Measurements from ENCODE around the gene RPL13A.

RPL13A gene

DNA sequence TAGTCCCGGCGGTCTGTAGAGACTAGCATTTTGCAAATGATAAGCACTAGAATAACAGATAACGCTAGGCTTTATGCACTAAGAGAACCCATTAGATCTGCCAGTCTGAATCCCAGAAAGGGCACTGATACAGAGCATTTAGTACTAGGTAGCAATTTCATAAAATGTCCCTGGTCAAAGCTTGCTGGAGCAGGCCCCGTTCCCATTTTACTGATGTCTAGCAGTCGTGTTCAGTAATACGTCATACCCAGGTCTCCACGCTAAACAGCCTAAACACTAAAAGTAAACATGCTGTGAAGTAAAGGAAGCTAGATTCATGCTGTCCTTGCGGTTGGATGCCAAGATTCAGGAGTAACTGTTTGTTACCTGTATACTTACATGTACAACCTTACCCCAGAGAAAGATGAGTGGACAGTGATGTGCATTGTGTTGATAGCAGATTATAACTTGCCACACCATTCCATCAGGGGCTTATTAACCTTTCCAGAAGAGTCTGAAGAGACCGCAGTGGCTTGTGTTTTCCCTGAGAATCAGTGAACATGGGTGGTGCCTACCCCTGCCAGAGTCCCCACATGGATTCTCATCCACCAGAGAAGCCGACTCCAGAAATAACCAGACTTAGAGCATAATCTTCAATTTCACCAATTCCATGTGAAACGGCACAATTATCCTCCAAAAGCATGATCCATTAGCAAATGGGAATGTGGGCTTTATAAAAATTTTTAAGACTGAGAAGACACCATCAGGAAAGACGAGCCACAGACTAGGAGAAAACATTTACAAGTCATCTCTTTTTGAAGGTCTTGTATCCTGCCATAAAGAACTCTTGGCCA is 5.4 kb downstream of the RPL13A start:
- ATAC-seq: no peak
- TF ChIP-seq TCF4 (CRISPR knock-in tag; IDR thresholded peaks at IDR 0.05; ENCODE audit: borderline replicate concordance): no peak
- no peak for TF ChIP-seq ARNTL (CRISPR knock-in tag; IDR thresholded peaks at IDR 0.05; ENCODE audit: borderline replicate concordance, low read depth)
- TF ChIP-seq TOX (CRISPR knock-in tag; IDR thresholded peaks at IDR 0.05; ENCODE audit: borderline replicate concordance): 0 out of 2 replicates have a peak, but pooled peaks have one; percentile 10
- TF ChIP-seq, protein P1, sequence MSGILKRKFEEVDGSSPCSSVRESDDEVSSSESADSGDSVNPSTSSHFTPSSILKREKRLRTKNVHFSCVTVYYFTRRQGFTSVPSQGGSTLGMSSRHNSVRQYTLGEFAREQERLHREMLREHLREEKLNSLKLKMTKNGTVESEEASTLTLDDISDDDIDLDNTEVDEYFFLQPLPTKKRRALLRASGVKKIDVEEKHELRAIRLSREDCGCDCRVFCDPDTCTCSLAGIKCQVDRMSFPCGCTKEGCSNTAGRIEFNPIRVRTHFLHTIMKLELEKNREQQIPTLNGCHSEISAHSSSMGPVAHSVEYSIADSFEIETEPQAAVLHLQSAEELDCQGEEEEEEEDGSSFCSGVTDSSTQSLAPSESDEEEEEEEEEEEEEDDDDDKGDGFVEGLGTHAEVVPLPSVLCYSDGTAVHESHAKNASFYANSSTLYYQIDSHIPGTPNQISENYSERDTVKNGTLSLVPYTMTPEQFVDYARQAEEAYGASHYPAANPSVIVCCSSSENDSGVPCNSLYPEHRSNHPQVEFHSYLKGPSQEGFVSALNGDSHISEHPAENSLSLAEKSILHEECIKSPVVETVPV (CRISPR knock-in tag; IDR thresholded peaks at IDR 0.05): no peak; the same call in 1 of the 2 replicates
- TF ChIP-seq GLIS3 (CRISPR knock-in tag; IDR thresholded peaks at IDR 0.05): peak; percentile 80
- TF ChIP-seq, protein P2, sequence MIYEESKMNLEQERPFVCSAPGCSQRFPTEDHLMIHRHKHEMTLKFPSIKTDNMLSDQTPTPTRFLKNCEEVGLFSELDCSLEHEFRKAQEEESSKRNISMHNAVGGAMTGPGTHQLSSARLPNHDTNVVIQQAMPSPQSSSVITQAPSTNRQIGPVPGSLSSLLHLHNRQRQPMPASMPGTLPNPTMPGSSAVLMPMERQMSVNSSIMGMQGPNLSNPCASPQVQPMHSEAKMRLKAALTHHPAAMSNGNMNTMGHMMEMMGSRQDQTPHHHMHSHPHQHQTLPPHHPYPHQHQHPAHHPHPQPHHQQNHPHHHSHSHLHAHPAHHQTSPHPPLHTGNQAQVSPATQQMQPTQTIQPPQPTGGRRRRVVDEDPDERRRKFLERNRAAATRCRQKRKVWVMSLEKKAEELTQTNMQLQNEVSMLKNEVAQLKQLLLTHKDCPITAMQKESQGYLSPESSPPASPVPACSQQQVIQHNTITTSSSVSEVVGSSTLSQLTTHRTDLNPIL (CRISPR knock-in tag; IDR thresholded peaks at IDR 0.05; ENCODE audit: low read depth): peak; percentile 75
- TF ChIP-seq ESRRG (CRISPR knock-in tag; IDR thresholded peaks at IDR 0.05): peak; percentile 80; the same call in 1 of the 2 replicates
- 0 out of 2 replicates have a peak, but pooled peaks have one; percentile 32 for TF ChIP-seq ZC3H10 (CRISPR knock-in tag; IDR thresholded peaks at IDR 0.05)
- no peak for TF ChIP-seq SNAI2 (CRISPR knock-in tag; IDR thresholded peaks at IDR 0.05)
- TF ChIP-seq ZFP30 (CRISPR knock-in tag; IDR thresholded peaks at IDR 0.05): peak; percentile 9; the same call in 1 of the 2 replicates
- no peak for TF ChIP-seq ISL1 (CRISPR knock-in tag; IDR thresholded peaks at IDR 0.05)
- no peak; the same call in 1 of the 2 replicates for TF ChIP-seq RARB (CRISPR knock-in tag; IDR thresholded peaks at IDR 0.05)
- TF ChIP-seq, protein P3, sequence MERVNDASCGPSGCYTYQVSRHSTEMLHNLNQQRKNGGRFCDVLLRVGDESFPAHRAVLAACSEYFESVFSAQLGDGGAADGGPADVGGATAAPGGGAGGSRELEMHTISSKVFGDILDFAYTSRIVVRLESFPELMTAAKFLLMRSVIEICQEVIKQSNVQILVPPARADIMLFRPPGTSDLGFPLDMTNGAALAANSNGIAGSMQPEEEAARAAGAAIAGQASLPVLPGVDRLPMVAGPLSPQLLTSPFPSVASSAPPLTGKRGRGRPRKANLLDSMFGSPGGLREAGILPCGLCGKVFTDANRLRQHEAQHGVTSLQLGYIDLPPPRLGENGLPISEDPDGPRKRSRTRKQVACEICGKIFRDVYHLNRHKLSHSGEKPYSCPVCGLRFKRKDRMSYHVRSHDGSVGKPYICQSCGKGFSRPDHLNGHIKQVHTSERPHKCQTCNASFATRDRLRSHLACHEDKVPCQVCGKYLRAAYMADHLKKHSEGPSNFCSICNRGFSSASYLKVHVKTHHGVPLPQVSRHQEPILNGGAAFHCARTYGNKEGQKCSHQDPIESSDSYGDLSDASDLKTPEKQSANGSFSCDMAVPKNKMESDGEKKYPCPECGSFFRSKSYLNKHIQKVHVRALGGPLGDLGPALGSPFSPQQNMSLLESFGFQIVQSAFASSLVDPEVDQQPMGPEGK (CRISPR knock-in tag; IDR thresholded peaks at IDR 0.05; ENCODE audit: borderline replicate concordance): no peak
- no peak for TF ChIP-seq PPARA (CRISPR knock-in tag; IDR thresholded peaks at IDR 0.05; ENCODE audit: borderline replicate concordance)
- TF ChIP-seq, protein P4, sequence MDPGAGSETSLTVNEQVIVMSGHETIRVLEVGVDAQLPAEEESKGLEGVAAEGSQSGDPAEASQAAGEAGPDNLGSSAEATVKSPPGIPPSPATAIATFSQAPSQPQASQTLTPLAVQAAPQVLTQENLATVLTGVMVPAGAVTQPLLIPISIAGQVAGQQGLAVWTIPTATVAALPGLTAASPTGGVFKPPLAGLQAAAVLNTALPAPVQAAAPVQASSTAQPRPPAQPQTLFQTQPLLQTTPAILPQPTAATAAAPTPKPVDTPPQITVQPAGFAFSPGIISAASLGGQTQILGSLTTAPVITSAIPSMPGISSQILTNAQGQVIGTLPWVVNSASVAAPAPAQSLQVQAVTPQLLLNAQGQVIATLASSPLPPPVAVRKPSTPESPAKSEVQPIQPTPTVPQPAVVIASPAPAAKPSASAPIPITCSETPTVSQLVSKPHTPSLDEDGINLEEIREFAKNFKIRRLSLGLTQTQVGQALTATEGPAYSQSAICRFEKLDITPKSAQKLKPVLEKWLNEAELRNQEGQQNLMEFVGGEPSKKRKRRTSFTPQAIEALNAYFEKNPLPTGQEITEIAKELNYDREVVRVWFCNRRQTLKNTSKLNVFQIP (CRISPR knock-in tag; IDR thresholded peaks at IDR 0.05; ENCODE audit: borderline replicate concordance, low read depth): 0 out of 2 replicates have a peak, but pooled peaks have one; percentile 13

DNA sequence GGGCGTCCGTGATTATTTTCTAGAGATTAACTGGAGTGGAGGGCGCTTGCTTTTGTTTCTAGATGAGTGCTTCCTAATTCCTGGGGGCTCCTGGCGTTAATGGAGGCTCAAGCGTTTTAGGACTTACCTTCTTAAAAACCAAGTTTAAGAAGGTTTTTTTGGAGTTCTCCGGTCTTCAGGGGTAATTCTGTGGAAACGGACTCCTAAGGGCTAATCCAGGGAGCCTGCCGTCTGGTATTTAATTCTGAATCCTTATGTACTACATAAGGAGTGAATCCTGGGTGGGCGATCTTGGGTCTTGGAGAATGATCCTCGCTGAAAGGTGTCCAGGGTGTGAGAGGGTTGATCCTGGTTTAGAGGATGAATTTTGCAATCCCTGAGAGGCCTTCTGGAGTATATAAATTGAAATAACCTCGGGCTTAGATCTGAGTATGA is 9.2 kb downstream of the RPL13A start:
- no peak for ATAC-seq
- TF ChIP-seq ZC3H10 (CRISPR knock-in tag; IDR thresholded peaks at IDR 0.05): no peak
- TF ChIP-seq ZNF8 (CRISPR knock-in tag; IDR thresholded peaks at IDR 0.05): no peak
- TF ChIP-seq ZFP3 (CRISPR knock-in tag; IDR thresholded peaks at IDR 0.05): no peak
- TF ChIP-seq, protein P2 (CRISPR knock-in tag; IDR thresholded peaks at IDR 0.05; ENCODE audit: low read depth): no peak
- TF ChIP-seq, protein P5, sequence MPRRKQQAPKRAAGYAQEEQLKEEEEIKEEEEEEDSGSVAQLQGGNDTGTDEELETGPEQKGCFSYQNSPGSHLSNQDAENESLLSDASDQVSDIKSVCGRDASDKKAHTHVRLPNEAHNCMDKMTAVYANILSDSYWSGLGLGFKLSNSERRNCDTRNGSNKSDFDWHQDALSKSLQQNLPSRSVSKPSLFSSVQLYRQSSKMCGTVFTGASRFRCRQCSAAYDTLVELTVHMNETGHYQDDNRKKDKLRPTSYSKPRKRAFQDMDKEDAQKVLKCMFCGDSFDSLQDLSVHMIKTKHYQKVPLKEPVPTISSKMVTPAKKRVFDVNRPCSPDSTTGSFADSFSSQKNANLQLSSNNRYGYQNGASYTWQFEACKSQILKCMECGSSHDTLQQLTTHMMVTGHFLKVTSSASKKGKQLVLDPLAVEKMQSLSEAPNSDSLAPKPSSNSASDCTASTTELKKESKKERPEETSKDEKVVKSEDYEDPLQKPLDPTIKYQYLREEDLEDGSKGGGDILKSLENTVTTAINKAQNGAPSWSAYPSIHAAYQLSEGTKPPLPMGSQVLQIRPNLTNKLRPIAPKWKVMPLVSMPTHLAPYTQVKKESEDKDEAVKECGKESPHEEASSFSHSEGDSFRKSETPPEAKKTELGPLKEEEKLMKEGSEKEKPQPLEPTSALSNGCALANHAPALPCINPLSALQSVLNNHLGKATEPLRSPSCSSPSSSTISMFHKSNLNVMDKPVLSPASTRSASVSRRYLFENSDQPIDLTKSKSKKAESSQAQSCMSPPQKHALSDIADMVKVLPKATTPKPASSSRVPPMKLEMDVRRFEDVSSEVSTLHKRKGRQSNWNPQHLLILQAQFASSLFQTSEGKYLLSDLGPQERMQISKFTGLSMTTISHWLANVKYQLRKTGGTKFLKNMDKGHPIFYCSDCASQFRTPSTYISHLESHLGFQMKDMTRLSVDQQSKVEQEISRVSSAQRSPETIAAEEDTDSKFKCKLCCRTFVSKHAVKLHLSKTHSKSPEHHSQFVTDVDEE (CRISPR knock-in tag; IDR thresholded peaks at IDR 0.05): no peak
- no peak for TF ChIP-seq PPARA (CRISPR knock-in tag; IDR thresholded peaks at IDR 0.05; ENCODE audit: borderline replicate concordance)
- TF ChIP-seq SNAI2 (CRISPR knock-in tag; IDR thresholded peaks at IDR 0.05): no peak
- no peak for TF ChIP-seq GLIS3 (CRISPR knock-in tag; IDR thresholded peaks at IDR 0.05)
- TF ChIP-seq, protein P1 (CRISPR knock-in tag; IDR thresholded peaks at IDR 0.05): no peak
- TF ChIP-seq ZFP30 (CRISPR knock-in tag; IDR thresholded peaks at IDR 0.05): no peak
- no peak for TF ChIP-seq OSR1 (CRISPR knock-in tag; IDR thresholded peaks at IDR 0.05)
- no peak for TF ChIP-seq RARB (CRISPR knock-in tag; IDR thresholded peaks at IDR 0.05)
- no peak for TF ChIP-seq BACH2 (CRISPR knock-in tag; IDR thresholded peaks at IDR 0.05; ENCODE audit: borderline replicate concordance)

All from SK-N-SH treated with all-trans-retinoic acid at 6 μM for 48 hours (cell line).